ENCODE data around the gene GGT6. TPM values are rescaled to one million over a fixed set of nuclear protein-coding genes. Genes with fewer than 3 reads are reported as not detected.
"Not testable (repeated sequence)": the region's sequence is repeated elsewhere in the genome, so short reads cannot be mapped to it uniquely, and the experiment has no call there.

GGT6 gene, protein sequence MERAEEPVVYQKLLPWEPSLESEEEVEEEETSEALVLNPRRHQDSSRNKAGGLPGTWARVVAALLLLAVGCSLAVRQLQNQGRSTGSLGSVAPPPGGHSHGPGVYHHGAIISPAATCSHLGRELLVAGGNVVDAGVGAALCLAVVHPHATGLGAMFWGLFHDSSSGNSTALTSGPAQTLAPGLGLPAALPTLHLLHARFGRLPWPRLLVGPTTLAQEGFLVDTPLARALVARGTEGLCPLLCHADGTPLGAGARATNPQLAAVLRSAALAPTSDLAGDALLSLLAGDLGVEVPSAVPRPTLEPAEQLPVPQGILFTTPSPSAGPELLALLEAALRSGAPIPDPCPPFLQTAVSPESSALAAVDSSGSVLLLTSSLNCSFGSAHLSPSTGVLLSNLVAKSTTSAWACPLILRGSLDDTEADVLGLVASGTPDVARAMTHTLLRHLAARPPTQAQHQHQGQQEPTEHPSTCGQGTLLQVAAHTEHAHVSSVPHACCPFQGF
- total RNA-seq: not detected in 2 replicates
- polyA plus RNA-seq (2012): not detected

DNA sequence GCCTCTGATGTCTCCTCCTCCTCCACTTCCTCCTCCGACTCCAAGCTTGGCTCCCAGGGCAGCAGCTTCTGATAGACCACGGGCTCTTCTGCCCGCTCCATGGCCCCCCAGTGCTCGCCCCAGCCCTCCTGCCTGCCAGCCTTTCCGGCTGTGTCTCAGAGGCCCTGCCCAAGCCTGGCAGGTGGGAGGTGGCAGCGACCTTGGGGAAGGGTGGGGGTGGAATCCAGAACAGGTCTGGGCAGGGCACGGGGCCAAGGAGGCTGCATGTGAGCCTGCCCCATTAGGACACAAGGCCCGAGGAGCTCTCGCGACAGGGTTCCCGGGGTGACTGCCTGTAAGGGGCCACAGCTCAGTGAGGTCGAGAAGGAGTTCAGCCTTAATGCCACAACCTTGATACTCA is at the start of gene GGT6:
TSS of gene GGT6 (minus strand) at position 157 of the 400 bp plus-strand sequence. CDS start at position 101, 56 bp downstream.
- no peak for DNase-seq (ENCODE audit: low read depth)

DNA sequence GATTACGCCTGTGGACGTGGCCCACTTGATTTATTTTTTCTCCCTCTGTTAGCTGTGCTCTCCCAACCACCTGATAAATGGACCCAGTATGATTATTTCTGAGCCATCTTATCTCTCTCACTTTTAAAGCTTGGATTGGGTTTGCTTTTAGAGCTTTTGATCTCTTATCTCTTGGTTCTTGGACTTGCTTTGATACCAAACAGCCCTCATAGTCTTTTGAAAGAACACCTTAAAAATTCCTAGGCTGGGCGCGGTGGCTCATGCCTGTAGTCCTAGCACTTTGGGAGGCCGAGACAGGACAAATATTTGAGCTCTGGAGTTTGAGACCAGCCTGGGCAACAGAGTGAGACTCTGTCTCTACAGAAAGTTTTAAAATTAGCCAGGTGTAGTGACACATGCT is 49.8 kb upstream of the GGT6 start:
- no peak for DNase-seq (ENCODE audit: low read depth)

DNA sequence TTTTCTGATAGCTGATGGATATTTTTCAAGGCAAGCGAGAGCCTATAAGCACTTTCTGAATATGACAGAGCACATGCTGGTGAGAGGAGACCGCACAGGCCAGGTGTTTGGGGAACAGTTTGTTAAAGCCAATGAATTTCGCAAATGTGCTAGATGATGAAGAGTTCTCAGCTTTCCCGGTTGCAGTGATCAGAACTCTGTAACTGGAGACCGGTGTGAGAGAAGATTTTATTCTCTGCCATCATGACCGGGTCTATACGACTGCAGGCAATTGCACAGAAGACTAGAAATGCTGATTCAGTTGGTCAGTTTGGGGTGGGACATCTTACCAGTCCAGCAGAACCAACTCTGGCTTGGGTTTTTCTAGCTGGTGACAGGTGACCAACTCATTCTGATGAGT is 49.4 kb upstream of the GGT6 start:
- no peak for DNase-seq (ENCODE audit: low read depth)

DNA sequence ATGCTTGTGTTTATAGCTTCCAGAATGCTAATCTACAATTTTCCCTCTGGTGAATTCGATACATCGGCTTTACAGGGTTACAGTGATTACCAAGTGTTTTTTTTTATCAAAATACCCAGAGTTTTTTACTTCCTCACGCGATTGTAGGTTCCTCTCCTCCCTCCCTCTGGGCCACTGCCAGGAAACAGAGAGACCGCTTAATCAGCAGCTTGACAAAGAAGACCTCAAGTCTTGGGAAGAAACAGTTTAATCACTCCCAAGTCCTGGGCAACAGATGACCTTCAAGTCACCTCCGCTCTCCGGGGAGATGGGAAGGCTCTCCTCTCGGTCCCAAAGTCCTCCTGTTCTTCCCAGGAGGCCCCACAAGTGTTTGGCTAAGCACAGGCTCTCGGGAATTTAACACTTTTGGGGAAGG is 47.4 kb upstream of the GGT6 start:
- DNase-seq (ENCODE audit: low read depth): peak; percentile 68

DNA sequence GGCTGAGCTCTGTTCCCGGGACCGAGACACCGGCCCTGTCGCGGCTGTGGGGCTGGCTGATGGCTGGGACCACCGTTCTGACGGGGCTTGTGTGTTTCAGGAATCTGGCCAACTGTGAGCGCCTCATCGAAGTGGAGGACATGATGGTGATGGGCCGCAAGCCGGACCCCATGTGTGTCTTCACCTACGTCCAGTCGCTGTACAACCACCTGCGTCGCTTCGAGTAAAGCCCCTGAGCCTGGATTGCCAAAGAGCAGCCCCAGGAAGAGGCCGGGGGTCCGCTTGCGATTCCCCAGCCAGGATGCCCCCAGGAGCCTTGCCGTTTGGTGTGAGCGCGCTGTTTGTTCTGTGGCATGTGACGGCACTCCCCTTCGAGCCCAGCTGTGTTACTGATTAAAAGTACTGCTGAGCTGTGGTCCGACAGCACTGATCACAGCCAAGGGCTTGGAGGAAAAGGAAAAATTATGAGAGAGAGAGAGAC is 46.9 kb upstream of the GGT6 start:
- no peak for DNase-seq (ENCODE audit: low read depth)

DNA sequence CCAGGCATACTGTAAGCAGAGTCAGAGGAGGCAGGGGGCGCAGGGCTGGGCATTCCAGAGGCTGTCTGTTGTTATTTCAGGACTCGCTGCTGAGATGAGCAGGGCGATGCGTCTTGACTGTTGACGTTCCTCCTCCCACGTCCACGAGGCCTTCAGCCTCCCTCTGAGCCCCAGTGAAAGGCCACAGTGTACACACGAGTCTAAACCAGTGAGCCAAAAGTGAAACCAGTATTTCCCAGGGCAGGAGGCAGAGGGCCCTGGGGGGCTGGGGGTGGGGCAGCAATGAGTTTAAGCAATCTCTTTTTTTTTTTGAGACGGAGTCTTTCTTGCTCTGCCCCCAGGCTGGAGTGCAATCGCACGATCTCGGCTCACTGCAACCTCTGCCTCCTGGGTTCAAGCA is 45.4 kb upstream of the GGT6 start:
- DNase-seq (ENCODE audit: low read depth): no peak

DNA sequence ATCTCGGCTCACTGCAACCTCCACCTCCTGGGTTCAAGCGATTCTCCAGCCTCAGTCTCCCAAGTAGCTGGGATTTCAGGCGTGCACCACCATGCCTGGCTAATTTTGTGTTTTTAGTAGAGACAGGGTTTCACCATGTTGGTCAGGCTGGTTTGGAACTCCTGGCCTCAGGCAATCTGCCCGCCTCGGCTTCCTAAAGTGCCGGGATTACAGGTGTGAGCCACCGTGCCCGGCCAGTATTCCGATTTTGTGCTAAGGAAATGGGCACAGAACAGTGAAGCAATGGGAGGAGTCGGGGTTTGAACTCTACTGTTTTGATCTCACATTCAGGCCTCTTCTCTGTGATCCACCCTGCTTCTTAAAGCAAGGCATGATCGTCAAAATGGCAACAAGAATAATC is 44.4 kb upstream of the GGT6 start:
- not testable (repeated sequence) for DNase-seq (ENCODE audit: low read depth)

DNA sequence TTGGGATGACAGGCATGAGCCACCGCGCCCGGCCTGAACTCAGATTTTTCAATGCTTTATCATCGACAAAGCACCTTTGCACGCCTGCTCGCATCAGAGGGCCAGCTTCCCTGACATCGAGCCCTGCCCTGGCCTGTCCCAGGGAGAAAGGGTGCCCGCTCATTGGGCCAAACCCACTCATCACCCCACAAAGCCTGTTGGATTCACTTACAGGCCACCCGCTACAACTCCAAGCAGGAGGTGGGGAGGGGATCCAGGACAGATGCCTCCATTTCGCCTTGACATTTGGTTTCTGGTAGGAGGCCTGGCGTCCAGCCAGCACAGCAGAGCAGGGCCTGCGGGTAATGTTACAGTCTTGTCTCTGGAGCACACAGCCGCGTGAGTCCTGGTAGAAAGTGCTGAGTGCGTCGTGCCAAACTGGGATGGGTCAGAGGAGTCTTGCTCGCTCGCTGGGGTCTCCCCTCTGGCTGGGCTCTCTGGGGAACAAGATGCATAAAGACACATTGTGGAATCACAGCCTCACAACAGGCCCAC is 43.8 kb upstream of the GGT6 start:
- peak; percentile 81 for DNase-seq (ENCODE audit: low read depth)

DNA sequence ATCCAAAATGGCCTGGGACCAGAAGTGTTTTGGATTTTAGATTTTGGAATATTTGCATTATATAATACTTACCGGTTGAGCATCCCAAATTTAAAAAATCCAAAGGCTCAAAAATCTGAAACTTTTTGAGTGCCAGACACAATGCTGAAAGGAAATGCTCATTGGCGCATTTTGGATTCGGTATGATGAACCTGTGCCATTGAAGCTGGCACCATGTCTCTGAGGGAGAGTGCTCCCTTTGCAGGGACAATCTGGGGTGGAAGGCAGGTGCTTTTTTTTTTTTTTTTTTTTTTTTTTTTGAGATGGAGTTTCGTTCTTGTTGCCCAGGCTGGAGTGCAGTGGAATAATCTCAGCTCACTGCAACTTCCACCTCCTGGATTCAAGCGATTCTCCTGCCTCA is 41.7 kb upstream of the GGT6 start:
- no peak for DNase-seq (ENCODE audit: low read depth)

DNA sequence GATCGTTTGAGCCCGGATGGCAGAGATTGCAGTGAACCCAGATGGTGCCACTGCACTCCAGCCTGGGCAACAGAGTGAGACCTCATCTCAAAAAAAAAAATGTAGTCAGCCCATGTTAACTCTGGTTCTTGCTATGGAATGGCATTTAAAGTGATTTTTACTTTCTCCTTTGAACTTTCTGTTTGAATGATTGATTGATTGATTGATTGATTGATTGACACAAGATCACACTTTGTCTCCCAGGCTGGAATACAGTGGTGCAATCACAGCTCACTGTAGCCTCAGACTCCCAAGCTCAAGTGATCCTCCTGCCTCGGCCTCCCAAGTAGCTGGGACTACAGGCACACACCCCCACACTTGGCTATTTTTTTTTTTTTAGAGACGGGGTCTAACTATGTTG is 40.9 kb upstream of the GGT6 start:
- DNase-seq (ENCODE audit: low read depth): no peak

DNA sequence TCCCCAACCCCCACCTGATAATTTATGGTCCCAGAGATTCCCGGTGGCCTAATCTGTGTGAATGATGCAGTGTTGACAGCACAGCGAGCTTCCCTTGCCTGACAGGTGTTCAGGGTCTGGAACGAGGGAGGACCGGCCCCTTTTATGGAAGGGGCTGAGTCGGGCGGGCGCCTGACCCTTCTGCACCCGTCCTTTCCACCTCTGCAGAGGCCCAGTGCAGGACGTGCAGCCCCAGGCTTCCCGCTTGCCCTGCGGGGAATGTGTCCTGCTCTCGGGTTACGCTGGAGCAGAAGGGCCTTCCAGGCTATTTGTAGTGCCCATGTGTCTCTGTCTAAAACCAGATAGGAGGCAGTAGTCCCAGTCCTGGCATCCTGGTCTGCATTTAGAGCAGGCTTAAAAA is 40.2 kb upstream of the GGT6 start:
- peak; percentile 78 for DNase-seq (ENCODE audit: low read depth)

DNA sequence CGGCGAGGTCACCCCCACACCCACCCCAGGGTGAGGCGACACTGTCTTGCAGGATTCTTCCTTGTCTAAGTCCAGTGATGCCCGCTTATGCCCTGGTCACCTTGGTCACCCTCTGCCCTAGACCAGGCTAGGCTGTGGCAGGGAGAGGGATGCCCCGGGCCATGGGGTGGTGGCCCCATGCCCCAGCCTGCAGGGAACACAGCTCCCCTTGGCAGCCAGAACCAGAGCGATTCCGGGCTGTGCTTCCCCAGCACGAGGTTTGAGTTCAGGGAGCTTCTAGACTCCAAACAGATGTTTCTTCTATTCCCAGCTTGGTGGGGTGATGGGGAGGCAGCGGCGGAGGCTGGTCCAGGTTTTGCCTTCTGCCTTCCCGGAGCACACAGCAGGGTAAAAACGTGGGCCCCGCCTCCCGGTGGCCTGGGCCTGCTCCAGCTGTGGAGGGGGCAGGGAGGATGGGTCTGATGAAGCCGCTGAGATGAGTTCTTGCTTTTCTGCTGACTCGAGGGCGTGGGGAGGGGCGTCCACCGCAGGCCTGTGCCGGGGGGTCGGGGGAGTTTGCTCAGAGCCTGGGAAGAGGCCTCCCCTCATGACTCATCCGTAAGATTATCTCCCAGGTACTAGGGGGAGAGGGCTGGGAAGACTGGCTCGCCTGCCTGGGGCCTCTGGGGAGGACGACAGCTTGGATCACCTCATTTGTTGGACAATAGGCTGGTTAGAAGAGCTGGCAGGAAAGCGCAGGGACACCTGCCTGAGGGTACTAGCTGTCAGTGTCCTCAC is 39.3 kb upstream of the GGT6 start:
- no peak for DNase-seq (ENCODE audit: low read depth)

DNA sequence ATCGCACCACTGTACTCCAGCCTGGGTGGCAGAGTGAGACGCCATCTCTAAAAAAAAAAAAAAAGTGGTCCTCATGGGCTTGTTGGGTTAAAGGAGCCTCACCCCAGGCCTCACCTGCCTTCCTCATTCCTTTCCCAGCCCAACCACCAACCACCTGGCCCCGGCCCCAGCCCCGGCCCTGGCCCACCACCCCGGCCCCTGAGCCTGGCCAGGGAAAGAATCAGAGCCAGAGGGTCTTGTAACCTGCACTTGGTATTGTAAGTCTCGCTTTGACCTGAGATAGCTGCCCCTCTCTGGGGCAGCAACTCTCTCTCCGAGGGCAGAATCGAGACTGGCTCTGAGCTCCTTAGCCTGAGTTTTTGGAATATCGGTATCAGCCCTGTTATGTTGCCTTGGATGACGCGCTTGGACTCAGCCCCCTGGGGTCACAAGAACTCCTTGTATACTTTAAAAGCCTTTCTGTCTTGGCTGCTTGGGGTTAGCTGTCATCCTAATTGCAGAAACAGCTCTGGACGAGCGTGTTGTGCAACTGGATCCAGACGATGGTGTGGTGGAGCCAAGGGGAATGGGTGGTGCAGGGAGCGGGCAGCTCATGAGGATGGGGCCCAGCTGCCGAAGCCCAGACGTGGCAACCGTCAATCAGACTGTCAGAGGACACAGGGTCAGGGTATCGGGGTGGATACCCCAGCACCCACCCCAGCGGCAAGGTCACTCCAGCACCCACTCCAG is 38.6 kb upstream of the GGT6 start:
- DNase-seq (ENCODE audit: low read depth): no peak

DNA sequence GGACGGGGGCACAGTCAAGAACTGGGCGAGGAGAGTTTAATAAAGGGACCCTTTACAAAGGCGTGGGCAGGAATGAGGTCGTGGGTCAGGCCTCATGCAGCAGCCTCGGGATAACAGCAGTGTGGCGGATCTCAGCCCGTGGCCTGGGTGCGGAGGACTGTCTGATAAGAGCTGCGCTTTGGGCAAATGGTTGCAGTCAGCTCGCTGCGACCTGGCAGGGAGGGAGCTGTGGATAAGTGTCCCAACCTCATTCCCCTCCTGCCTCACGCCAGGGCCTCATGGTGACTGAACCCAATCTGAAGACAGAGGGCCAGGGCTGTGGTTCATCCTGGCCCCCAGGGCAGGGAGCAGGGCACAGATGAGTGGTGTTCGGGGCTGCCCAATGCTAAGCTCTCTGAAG is 37.6 kb upstream of the GGT6 start:
- DNase-seq (ENCODE audit: low read depth): no peak

DNA sequence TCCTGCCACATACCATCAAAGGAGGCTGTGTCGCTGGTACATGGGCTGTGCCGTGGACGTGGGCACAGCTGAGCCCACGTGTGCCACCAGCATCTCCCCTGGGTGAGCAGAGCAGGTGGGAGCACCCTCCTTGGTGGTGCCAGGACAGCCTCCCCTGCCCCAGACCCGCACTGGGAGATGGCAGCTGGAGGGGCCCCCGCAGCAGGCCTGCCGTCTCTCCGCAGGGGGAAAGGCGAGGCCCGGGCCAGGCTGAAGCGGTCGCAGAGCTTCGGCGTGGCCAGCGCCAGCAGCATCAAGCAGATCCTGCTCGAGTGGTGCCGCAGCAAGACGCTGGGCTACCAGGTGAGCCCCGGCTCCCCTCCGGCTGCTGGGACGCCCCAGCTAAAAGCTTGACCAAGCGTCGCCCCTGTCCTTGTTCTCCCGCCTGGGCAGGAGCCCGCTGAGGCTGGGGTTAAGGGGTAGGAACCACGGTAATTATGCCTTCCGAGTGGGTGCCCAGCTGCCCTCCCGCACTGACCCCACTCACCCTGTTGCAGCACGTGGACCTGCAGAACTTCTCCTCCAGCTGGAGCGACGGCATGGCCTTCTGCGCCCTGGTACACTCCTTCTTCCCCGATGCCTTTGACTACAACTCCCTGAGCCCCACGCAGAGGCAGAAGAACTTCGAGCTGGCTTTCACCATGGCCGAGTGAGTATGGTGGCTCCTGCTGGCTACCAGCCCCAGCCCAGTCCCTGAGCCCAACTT is 36.4 kb upstream of the GGT6 start:
- DNase-seq (ENCODE audit: low read depth): no peak

DNA sequence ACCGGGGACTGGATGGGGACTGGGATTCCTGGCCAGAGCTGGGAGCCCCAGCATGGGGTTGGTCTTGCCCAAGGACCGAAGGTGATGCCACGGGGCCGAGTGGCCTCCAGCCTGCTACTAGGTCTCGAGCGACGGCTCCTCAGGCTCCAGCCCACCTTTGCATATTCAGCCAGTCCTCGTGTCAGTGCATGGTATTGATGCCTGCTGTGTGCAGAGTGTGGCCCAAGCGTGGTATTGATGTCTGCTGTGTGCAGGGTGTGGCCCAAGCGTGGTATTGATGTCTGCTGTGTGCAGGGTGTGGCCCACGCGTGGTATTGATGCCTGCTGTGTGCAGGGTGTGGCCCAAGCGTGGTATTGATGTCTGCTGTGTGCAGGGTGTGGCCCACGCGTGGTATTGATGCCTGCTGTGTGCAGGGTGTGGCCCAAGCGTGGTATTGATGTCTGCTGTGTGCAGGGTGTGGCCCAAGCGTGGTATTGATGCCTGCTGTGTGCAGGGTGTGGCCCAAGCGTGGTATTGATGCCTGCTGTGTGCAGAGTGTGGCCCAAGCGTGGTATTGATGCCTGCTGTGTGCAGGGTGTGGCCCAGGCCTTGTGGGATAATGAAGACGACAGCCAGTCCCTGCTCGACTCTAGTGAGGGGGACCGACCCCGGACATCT is 35.4 kb upstream of the GGT6 start:
- not testable (repeated sequence) for DNase-seq (ENCODE audit: low read depth)

DNA sequence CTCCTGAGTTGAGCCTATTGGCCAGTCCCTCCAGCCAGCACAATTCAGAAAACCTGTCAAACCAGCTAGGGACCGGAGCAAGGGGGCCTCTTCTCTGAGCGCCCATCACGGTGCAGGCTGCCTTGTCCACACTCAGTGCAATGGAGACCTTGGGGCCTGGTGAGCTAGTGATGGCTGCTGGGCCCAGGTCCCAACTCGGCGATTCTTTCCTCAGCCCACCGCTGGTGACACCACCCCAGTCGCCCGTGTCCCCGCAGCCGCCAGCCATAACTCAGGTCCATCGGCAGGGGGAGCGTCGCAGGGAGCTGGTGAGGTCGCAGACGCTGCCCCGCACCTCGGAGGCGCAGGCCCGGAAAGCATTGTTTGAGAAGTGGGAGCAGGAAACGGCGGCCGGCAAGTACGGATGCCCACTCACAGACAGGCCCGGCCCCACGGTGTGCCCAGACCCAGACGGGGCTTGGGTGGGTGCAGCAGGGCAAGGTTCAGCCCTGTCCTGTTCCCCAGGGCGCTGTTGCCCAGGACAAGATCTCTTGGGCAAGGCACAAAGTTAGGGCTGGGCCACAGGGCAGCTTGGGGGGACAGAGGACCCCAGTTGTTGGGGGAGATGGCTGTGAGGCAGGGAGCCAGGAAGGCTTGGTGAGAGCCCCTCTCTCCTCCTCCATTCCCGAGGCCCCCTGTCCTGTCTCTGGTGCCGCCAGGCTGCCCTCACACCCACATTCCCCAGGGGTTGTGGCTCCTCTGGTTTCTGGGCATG is 34.7 kb upstream of the GGT6 start:
- DNase-seq (ENCODE audit: low read depth): no peak

DNA sequence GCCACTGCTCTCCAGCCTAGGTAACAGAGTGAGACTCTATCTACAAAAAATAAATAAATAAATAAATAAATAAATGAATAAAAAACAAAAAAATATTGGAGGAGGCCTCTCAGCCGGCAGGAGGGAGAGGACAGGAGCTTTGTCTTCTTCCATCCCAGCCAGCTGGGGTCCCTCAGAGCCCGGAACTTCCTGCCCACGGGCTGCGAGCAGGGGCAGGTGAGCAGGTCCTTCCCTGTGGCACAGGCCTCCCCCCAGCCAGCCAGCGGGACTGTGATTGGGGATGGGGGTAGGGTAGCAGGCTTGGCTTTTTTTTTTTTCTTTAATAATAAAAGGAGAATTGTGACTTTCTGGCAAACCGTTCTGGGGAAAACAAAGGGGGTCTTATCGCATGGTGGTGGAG is 34.0 kb upstream of the GGT6 start:
- DNase-seq (ENCODE audit: low read depth): no peak

DNA sequence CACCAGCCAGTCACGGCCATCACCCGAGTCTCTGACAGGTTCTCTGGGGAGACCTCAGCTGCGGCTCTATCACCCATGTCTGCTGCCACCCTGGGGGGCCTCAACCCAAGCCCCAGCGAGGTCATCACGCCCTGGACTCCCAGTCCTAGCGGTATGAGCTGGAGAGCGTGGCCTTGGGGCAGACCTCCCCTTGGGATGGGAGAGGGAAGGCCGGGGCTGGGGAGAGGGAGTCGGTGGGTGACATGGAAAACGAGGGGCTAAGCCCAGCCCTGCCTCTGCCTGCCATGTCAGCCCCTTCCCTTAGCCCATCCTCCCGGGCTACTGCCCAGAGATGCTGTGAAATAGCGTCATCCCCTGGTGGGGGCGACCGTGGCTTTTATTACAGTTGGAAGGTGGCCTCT is 32.6 kb upstream of the GGT6 start:
- DNase-seq (ENCODE audit: low read depth): no peak

Data from myocyte (in vitro differentiated cells).